LNCAP (cell line): Measurements from ENCODE around the gene FGF4.

ENCODE experiments used
- CTCF ChIP-seq: fragments of 450-650 bp; IDR thresholded peaks from 2 replicates; pipeline ENCODE4 v1.5.1; 2017; ENCODE audit warnings: mild to moderate bottlenecking

FGF4 gene

GRCh38 chr11:69813839-69814238 is 38.7 kb upstream of the FGF4 start:
- TF ChIP-seq CTCF: no peak

GRCh38 chr11:69812946-69813345 is 37.8 kb upstream of the FGF4 start:
- TF ChIP-seq CTCF: no peak

GRCh38 chr11:69812256-69812655 is 37.1 kb upstream of the FGF4 start:
- TF ChIP-seq CTCF: no peak

GRCh38 chr11:69811431-69811830 is 36.3 kb upstream of the FGF4 start:
- TF ChIP-seq CTCF: no peak

- TF ChIP-seq CTCF: no peak
Observed at GRCh38 chr11:69810289-69811118, 35.4 kb upstream of the FGF4 start.

GRCh38 chr11:69808667-69809086 is 33.5 kb upstream of the FGF4 start:
- TF ChIP-seq CTCF: no peak

GRCh38 chr11:69807106-69807815 is 32.1 kb upstream of the FGF4 start:
- TF ChIP-seq CTCF: no peak
